Lower leg skin (tissue), 4 donors: ENCODE data around the gene ZNF75A. TPM values are rescaled to one million over a fixed set of nuclear protein-coding genes. Genes with fewer than 3 reads are reported as not detected.

Experiments
- DNase-seq, 2 donors: peaks; one replicate each; pipeline ENCODE4 v3.0.0-alpha.2; 2019; ENCODE audit warnings: low spot score in 2 of 2
- H3K4me3 ChIP-seq: fragments of 200-600 bp; sonication (generic); 2 replicates; pipeline ENCODE4 v1.5.1; 2017; ENCODE audit warnings: mild to moderate bottlenecking, low read depth; ENCODE audit not compliant: poor library complexity, severe bottlenecking
- CTCF ChIP-seq, 3 donors: fragments of 450-650 bp; IDR thresholded peaks; one replicate each; pipeline ENCODE4 v1.5.1; 2016; ENCODE audit warnings: antibody characterized with exemption in 3 of 3, mild to moderate bottlenecking in 3 of 3, moderate library complexity in 2 of 3
- POLR2A ChIP-seq, 2 donors: fragments of 450-650 bp; IDR thresholded peaks; one replicate each; pipeline ENCODE4 v1.6.1; 2016 to 2017; ENCODE audit warnings: antibody characterized with exemption in 2 of 2, mild to moderate bottlenecking in 1 of 2, moderate library complexity in 1 of 2
- WGBS, 2 donors: methylation state at CpG; one replicate each; pipeline ENCODE4 v1.1.5; 2018; 5-methylcytosine and 5-hydroxymethylcytosine counted together
- intact Hi-C: fragments of 100-400 bp; cut with DNase I; formaldehyde crosslinking; loops from one replicate; pipeline ENCODE4 v1.15.0; 2023; ENCODE audit warnings: low total_unique reads
- total RNA-seq, 4 donors: library from RNA; depleted of rRNA; stranded (reverse); fragments of >200 nt; gene quantifications; one replicate each; pipeline ENCODE4 v1.1.0, GENCODE V29; 2016

The ZNF75A gene
- total RNA-seq, 4 donors from 2014 or later: 13.3 to 23.5 (median 18.2) TPM

- no peak overlapping the region for H3K4me3 ChIP-seq
- intact Hi-C loops: no loop called here
- TF ChIP-seq POLR2A (IDR thresholded peaks at IDR 0.05) (no peak), CTCF (IDR thresholded peaks at IDR 0.05) (no peak)
- 89 to 93% methylated on average over 7 of the region's 7 CpGs for WGBS, 2 donors
- no peak for DNase-seq
Observed at GRCh38 chr16:3363793-3364192, 58.5 kb downstream of the ZNF75A start.

GRCh38 chr16:3364774-3365427, 59.6 kb downstream of the ZNF75A start:
- peak; percentile 58 to 84 for DNase-seq
- TF ChIP-seq POLR2A (IDR thresholded peaks at IDR 0.05): no peak
- no peak for TF ChIP-seq CTCF (IDR thresholded peaks at IDR 0.05)
- WGBS, 2 donors: 26 to 31% methylated on average over 34 to 42 of the region's 42 CpGs
- peak overlapping the region; percentile 26 for H3K4me3 ChIP-seq
- intact Hi-C loops: no loop called here

Other genes starting within 250 kb of the ZNF75A start
- gene IL32, start 239.9 kb upstream of the ZNF75A start, total RNA-seq: 1 to 10 TPM in 3 of 4 donors, under 1 TPM in 1; 0.80 to 7.2 (median 5.1) TPM
- not detected for gene ZSCAN10, start 206.2 kb upstream of the ZNF75A start, total RNA-seq
- gene ZNF205, start 192.9 kb upstream of the ZNF75A start, total RNA-seq: 10 to 100 TPM; 15.1 to 25.3 (median 18.5) TPM
- gene ZNF213, start 170.5 kb upstream of the ZNF75A start, total RNA-seq: 10 to 100 TPM; 10.7 to 18.0 (median 14.6) TPM
- not detected for gene OR1F1, start 117.3 kb upstream of the ZNF75A start, total RNA-seq
- 1 to 10 TPM; 2.2 to 5.7 (median 3.9) TPM for gene ZNF200, start 70.3 kb upstream of the ZNF75A start, total RNA-seq
- 1 to 10 TPM in 2 of 4 donors, under 1 TPM in 2; 0.80 to 3.3 (median 1.8) TPM for gene MEFV, start 48.9 kb upstream of the ZNF75A start, total RNA-seq
- 10 to 100 TPM; 40.4 to 62.3 (median 55.2) TPM for gene ZNF263, start 22.0 kb upstream of the ZNF75A start, total RNA-seq
- gene TIGD7, start 67 bp upstream of the ZNF75A start, total RNA-seq: 1 to 10 TPM; 1.9 to 6.9 (median 3.0) TPM
- under 1 TPM in 2 of 4 donors, not detected in 2; 0.39 to 0.88 TPM for gene OR2C1, start 50.4 kb downstream of the ZNF75A start, total RNA-seq
- 10 to 100 TPM in 2 of 4 donors, 1 to 10 TPM in 2; 8.2 to 16.4 (median 11.7) TPM for gene ZSCAN32, start 95.5 kb downstream of the ZNF75A start, total RNA-seq
- 10 to 100 TPM; 12.3 to 16.4 (median 13.4) TPM for gene ZNF174, start 95.7 kb downstream of the ZNF75A start, total RNA-seq
- gene ZNF597, start 138.0 kb downstream of the ZNF75A start, total RNA-seq: 1 to 10 TPM; 2.1 to 3.2 (median 2.5) TPM
- gene NAA60, start 138.2 kb downstream of the ZNF75A start, total RNA-seq: 10 to 100 TPM; 21.2 to 42.2 (median 24.8) TPM
- not detected for gene C16orf90, start 190.0 kb downstream of the ZNF75A start, total RNA-seq
- 10 to 100 TPM in 2 of 4 donors, 1 to 10 TPM in 2; 4.3 to 21.8 (median 11.7) TPM for gene CLUAP1, start 195.5 kb downstream of the ZNF75A start, total RNA-seq